Activated CD8-positive, alpha-beta memory T cell treated with anti-CD3 and anti-CD28 coated beads, Interleukin-2, amount 50 U/mL, for 1 hour (primary cell): ENCODE measurements around the gene TRIM5.
"Not testable (repeated sequence)": the region's sequence is repeated elsewhere in the genome, so short reads cannot be mapped to it uniquely, and the experiment has no call there.

Source experiments
- DNase-seq: peaks from one replicate; pipeline ENCODE4 v3.0.0-alpha.2; 2020; ENCODE audit errors: extremely low read depth

TRIM5 gene

DNA sequence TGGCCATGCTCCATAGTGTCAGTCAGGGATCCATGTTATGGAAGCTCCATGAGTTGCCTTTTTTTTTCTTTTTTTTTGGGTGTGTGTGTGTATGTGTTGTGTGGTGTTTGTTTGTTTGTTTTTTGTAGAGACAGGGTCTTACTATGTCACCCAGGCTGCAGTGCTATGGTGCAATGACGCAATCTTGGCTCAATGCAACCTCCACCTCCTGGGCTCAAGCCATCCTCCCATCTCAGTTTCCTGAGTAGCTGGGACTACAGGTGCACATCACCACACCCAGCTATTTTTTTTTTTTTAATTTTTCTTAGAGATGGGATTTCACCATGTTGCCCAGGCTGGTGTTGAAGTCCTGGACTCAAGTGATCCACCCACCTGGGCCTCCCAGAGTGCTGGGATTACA, 3.6 kb upstream of the TRIM5 start:
- DNase-seq: no peak

DNA sequence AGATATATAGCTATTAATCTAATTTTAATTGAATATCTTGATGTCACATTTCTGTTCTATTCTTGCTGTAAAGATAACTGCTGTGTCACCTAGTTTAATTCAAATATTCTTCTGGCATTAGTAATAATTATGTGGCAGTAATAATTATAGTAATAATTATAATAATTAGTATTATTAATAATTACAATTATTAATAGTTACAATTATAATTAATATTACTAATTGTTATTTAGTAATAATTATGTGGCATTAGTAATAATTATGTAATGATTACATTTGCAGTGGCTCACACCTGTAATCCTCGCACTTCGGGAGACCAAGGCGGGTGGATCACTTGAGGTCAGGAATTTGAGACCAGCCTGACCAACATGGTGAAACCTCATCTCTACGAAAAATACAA, 1.6 kb upstream of the TRIM5 start:
- no peak for DNase-seq

- no peak for DNase-seq
Observed at GRCh38 chr11:5684036-5684645, 733 bp downstream of the TRIM5 start.

- not testable (repeated sequence) for DNase-seq
Observed at GRCh38 chr11:5683620-5684019, 1.3 kb downstream of the TRIM5 start.

DNA sequence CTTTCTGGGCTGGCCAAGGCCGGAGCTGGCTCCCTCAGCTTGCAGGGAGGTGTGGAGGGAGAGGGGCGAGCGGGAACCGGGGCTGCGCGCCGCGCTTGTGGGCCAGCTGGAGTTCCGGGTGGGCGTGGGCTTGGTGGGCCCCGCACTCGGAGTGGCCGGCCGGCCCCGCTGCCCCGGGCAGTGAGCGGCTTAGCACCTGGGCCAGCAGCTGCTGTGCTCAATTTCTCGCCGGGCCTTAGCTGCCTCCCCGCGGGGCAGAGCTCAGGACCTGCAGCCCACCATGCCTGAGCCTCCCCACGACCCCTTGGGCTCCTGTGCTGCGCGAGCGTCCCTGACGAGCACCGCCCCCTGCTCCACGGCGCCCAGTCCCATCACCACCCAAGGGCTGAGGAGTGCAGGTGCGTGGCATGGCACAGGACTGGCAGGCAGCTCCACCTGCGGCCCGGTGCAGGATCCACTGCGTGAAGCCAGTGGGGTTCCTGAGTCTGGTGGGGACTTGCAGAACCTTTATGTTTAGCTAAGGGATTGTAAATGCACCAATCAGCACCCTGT, 1.9 kb downstream of the TRIM5 start:
- not testable (repeated sequence) for DNase-seq

GRCh38 chr11:5679811-5680210, 5.1 kb downstream of the TRIM5 start:
- DNase-seq: no peak

- DNase-seq: no peak
Observed at GRCh38 chr11:5674391-5674790, 10.5 kb downstream of the TRIM5 start.

DNA sequence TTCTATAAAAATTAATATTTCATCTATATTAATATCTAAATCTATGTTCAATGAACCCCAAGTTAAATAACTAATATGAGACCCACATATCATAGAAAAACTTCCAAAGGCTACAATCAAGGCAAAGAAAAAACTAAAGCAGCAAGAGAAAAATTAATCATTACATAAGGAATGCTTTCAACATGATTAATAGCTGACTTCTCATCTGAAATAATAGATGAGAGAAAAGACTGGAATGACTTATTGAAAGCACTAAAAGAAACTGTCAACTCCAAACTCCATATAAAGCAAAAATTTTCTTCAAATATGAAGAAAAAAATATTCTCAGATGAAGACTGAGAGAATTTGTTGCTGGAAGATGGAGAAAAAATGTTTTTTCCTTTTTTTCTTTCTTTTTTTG, 13.0 kb downstream of the TRIM5 start:
- no peak for DNase-seq

DNA sequence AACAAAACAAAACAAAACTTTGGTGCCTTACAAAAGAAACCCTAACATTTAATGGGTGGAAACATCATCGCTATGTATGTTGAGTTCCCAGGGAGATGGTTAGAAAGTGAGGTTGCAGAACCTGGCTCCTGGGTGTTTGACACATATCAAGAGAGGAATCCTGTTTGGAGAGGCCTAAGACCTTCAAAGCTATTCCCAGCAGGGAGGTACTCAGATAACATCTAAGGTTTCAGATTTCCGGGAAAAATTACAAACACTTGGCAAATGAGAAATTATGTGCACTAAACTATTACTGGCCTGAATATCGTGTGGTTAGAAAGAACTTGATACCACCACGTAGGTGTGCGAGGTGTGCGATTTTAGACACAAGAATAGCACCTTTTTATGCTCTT, 18.5 kb downstream of the TRIM5 start:
- DNase-seq: no peak

DNA sequence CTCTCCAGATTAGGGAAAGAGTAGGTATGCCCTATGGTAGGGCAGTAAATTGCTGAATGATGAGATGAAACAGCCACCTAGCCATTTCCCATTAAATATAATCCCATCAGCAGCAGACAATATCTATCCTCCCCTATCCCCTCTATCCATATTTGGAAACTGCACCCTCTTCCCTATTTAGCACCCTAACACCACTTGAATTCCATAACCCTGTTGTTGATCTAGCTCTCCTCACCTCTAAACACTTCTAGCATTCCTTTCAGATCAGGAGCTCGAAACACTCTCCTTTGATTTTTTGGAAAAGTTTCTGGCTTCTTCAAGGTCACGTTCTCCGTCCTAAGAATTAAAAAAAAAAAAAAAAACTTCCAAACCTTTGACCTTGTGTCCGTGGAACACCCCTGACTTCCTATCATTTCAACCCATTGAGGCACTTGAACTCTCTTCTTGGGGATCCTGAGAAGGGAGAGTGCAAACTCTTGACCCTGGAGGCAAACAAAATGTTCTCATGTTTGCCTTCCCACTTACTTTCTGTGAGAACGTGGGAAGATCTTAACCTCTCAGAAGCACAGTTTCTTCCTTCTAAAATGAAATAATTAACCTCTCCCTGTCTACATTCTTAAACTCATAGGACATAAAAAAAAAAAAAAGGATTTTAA, 19.0 kb downstream of the TRIM5 start:
- DNase-seq: no peak

DNA sequence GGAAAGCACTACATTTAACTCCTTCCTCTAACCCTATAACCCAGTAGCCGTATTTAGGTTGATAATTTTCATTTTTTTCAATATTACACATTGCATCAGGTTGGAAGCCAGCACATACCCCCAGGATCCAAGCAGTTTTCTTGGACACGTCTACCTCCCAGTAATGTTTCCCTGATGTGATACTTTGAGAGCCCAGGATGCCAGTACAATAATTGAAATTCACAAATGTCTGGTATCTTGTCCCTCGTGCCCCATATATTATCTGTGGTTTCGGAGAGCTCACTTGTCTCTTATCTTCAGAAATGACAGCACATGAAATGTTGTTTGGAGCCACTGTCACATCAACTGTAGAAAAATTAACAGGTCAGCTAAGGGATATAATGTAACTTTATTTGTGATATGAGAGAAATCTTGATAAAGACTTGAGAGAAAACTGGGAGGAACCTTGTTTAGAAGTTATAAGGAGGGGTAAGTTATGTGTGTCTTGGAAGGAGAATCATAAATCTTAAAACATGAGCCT, 19.8 kb downstream of the TRIM5 start:
- no peak for DNase-seq

DNA sequence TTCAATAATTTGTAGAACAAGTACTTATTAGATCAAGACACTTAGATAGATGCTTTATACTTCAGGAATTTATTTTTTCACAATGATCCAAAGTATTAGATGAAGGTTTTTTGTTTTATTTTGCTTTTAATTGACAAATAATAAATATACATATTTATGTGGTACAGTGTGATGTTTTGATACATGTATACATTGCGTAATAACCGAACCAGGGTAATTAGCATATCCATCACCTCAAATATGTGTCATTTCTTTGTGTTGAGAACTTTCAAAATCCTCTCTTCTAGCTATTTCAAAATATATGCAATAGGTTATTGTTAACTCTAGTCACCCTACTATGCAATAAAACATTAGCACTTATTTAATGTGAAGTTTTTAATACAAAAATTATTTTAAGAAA, 21.4 kb downstream of the TRIM5 start:
- DNase-seq: no peak

GRCh38 chr11:5658318-5658717, 26.6 kb downstream of the TRIM5 start:
- no peak for DNase-seq

GRCh38 chr11:5656956-5657355, 27.9 kb downstream of the TRIM5 start:
- not testable (repeated sequence) for DNase-seq

DNA sequence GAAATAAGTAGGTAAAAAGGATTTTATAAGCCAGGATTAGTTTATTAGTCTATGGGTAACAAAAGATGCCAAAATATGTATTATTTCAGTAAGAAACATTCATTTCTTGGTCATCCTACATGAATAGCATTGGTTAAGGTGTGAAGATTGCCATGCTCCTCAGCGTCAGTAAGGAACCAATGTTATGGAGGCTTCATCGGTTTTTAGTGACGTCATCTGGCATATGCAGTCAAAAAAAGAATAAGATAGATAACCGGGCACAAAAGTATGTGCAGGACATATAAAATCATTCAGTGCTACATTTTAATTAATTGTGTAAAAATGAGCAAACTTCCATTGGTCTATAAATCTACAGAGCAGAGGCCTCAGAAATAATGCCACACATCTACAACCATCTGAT, 29.4 kb downstream of the TRIM5 start:
- DNase-seq: no peak

DNA sequence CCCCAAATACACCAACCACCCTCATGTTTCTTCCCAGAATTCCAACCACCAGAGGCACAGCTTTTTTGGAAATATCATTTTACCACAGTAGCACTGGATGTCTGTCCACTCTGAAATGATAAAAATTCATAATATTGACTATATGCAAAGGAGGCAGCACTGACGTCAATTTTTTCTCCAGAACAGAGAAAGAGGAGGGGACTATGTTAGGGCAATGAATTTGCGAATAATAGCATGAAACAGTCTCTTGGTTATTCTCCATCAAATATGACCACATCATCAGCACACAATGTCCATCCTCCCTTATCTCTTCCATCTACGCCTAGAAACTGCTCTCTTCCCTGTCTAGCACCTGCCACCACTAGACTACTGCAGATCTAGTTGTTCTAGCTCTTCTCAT, 38.7 kb downstream of the TRIM5 start:
- no peak for DNase-seq

DNA sequence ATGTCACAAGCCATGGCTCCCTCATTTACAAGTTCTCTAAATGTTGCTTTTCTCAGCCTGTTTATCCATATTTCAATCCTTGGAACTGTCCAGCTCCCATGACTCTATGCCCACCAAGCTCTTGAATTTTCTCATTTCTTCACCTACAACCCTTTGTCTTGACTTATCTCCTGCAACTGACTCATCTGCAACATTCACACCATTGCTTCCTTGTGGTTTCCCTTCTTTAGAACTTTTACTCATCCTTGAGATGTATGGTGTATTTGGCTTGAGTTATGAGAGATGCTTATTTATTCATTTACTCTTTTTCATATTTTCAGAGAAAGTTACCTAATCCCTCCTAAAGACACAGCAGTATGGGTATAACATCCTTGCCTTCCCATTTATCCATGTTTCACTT, 41.3 kb downstream of the TRIM5 start:
- no peak for DNase-seq

GRCh38 chr11:5639953-5640352, 44.9 kb downstream of the TRIM5 start:
- DNase-seq: no peak

DNA sequence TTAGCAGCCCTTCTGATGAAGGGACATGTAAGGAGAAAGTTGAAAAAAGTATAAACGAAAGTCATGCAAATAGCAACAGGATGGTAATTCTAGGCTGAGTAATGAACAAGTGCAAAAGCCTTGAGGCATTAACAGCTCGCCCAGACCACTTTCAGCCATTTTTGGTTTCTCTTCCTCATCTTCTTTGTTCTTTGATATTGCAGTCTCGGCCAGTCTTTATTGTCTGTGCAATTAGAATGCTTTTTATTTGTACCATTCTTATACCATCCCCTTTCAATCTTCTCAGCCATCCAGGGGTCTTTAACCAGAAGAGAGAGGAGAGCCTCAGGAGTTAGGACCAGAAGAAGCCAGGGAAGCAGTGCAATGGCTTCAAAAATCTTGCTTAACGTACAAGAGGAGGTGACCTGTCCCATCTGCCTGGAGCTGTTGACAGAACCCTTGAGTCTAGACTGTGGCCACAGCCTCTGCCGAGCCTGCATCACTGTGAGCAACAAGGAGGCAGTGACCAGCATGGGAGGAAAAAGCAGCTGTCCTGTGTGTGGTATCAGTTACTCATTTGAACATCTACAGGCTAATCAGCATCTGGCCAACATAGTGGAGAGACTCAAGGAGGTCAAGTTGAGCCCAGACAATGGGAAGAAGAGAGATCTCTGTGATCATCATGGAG, 52.8 kb downstream of the TRIM5 start:
- DNase-seq: no peak

- DNase-seq: no peak
Observed at GRCh38 chr11:5631417-5631816, 53.5 kb downstream of the TRIM5 start.

DNA sequence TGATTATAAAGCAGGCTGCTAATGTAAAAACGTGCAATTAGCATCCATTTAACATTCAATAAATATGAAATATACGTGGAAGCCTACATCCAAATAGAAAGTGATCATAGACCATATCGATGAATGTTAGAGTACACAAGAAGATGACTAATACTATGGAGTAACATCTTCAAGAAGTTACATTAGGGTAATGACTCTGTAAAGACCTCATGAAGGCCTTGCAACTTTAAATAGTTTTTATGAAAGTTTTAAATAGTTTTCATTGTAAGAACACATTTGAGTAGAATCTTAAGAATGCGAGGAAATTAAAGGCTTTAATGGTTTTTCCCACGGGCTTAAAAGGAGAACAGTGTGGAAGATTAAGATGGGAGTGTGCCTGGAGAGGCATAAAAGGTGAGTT, 58.7 kb downstream of the TRIM5 start:
- no peak for DNase-seq

DNA sequence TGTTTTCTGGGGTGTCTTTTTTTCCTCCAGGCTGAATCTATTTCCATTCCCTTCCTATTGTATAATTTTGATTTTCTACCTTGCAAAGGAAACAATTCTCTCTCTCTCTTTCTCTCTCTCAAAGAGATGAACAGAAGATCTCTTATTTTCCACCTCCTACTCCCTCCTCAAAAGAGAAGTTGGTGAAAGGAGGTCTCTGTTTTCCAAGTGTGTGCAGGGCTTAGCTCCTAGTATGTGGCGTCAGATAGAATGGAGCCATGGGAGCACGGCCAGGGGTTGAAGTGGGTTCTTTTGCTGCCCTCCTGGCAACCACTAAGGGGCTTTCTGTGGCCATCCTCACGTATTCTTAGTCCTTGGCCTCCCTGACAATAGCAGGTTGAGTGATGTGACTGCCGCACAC, 59.6 kb downstream of the TRIM5 start:
- no peak for DNase-seq
